Suprapubic skin (tissue), 3 donors: ENCODE results near the gene C19orf12.

Experiments
- CTCF ChIP-seq, 2 donors: fragments of 200-600 bp in 1 of 2; fragments of 450-650 bp in 1 of 2; sonication (generic) in 1 of 2; IDR thresholded peaks; one replicate each; pipeline ENCODE4 v1.5.1; 2016 to 2019; ENCODE audit warnings: antibody characterized with exemption in 2 of 2, mild to moderate bottlenecking in 1 of 2, moderate library complexity in 1 of 2
- POLR2A ChIP-seq, 2 donors: fragments of 450-650 bp; IDR thresholded peaks; one replicate each; pipeline ENCODE4 v1.6.1; 2017; ENCODE audit warnings: antibody characterized with exemption in 2 of 2, mild to moderate bottlenecking in 2 of 2, moderate library complexity in 2 of 2

GRCh38 chr19:29687244-29687896 lies 27.7 kb downstream of the C19orf12 start:
- TF ChIP-seq CTCF (IDR thresholded peaks at IDR 0.05), result no peak
- no peak for TF ChIP-seq POLR2A (IDR thresholded peaks at IDR 0.05)
